ENCODE measurements around the gene TBC1D9.

DNA sequence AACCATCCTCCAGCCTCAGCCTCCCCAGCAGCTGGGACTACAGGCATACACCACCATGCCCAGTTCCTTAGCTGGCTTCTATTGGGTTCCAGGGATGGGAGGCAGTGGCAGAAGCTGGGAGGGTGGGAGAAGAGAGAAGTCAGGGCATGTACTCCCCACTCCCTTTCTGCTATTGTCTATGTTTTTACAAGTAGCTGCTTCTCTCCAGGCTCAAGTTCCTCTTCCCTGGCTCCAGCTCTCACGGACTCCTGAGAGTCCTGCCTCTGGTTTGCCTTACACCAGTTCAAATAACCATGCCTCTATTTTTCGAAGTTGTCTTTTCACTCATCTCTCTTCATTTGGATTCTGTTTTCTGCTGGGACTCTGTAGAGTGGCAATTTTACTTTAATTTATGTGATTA lies 2.9 kb downstream of the TBC1D9 start:
- no peak for TF ChIP-seq BHLHE40 (IDR thresholded peaks at IDR 0.05; ENCODE audit: borderline replicate concordance)
- TF ChIP-seq TARDBP (IDR thresholded peaks at IDR 0.05), result no peak
- TF ChIP-seq, protein P1, sequence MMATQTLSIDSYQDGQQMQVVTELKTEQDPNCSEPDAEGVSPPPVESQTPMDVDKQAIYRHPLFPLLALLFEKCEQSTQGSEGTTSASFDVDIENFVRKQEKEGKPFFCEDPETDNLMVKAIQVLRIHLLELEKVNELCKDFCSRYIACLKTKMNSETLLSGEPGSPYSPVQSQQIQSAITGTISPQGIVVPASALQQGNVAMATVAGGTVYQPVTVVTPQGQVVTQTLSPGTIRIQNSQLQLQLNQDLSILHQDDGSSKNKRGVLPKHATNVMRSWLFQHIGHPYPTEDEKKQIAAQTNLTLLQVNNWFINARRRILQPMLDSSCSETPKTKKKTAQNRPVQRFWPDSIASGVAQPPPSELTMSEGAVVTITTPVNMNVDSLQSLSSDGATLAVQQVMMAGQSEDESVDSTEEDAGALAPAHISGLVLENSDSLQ (IDR thresholded peaks at IDR 0.05), result no peak
- TF ChIP-seq ARNT (IDR thresholded peaks at IDR 0.05), result no peak
- TF ChIP-seq FOXM1 (IDR thresholded peaks at IDR 0.05; ENCODE audit: borderline replicate concordance), result no peak
- no peak for TF ChIP-seq FOXK2 (IDR thresholded peaks at IDR 0.05)
- no peak for TF ChIP-seq ZNF384 (IDR thresholded peaks at IDR 0.05)
- TF ChIP-seq FOXA1 (IDR thresholded peaks at IDR 0.05), result no peak
- no peak for TF ChIP-seq SP1 (IDR thresholded peaks at IDR 0.05)
- no peak for TF ChIP-seq HDGF (IDR thresholded peaks at IDR 0.05; ENCODE audit: borderline replicate concordance)

Data from HEK293T (cell line).